Peyer's patch (tissue), 4 donors: ENCODE measurements around the gene CCL19.

Source experiments
- CTCF ChIP-seq, 6 experiments: fragments of 450-650 bp in 4 of 6; fragments of 200-600 bp in 2 of 6; sonication (generic) in 1 of 6; IDR thresholded peaks; one replicate each; pipeline ENCODE4 v1.5.1; 2017 to 2019; ENCODE audit warnings: antibody characterized with exemption in 6 of 6, mild to moderate bottlenecking in 3 of 6, moderate library complexity in 1 of 6
- POLR2A ChIP-seq, 2 donors: fragments of 450-650 bp; IDR thresholded peaks; one replicate each; pipeline ENCODE4 v1.5.1; 2017; ENCODE audit warnings: antibody characterized with exemption in 2 of 2, mild to moderate bottlenecking in 2 of 2, moderate library complexity in 2 of 2

GRCh38 chr9:34734720-34735119 lies 43.6 kb upstream of the CCL19 start:
- no peak for TF ChIP-seq POLR2A (IDR thresholded peaks at IDR 0.05)
- TF ChIP-seq CTCF (IDR thresholded peaks at IDR 0.05) = no peak
